Rectal smooth muscle tissue (tissue), 1 donor: ENCODE data around the gene RASA3.

Experiments
- H3K27ac ChIP-seq: one replicate; pipeline ENCODE4 v1.7.0; 2013; ENCODE audit warnings: low read depth, low read length, inconsistent platforms
- H3K27me3 ChIP-seq: one replicate; pipeline ENCODE4 v1.7.0; 2013; ENCODE audit warnings: low read length; ENCODE audit not compliant: control insufficient read depth, insufficient read depth
- H3K36me3 ChIP-seq: one replicate; pipeline ENCODE4 v1.7.0; 2013; ENCODE audit warnings: low read length; ENCODE audit not compliant: control insufficient read depth, insufficient read depth
- H3K4me1 ChIP-seq: one replicate; pipeline ENCODE4 v1.7.0; 2013; ENCODE audit warnings: low read length; ENCODE audit not compliant: control insufficient read depth, insufficient read depth
- H3K4me3 ChIP-seq: one replicate; pipeline ENCODE4 v1.7.0; 2013; ENCODE audit warnings: low read length
- H3K9ac ChIP-seq: one replicate; pipeline ENCODE4 v1.7.0; 2013; ENCODE audit warnings: low read length

RASA3 gene

GRCh38 chr13:113930671-113931637, 201.5 kb downstream of the RASA3 start:
- no peak overlapping the region for H3K27ac ChIP-seq
- H3K4me1 ChIP-seq, result peaks cover 13% of the 10 kb centered on the region
- peaks cover 3% of the 10 kb centered on the region for H3K27me3 ChIP-seq
- no peaks in the 10 kb centered on the region for H3K36me3 ChIP-seq
- no peak overlapping the region for H3K4me3 ChIP-seq
- H3K9ac ChIP-seq, result no peak overlapping the region

- no peak overlapping the region for H3K4me3 ChIP-seq
- no peaks in the 10 kb centered on the region for H3K36me3 ChIP-seq
- H3K4me1 ChIP-seq, result peaks cover 13% of the 10 kb centered on the region
- peaks cover 3% of the 10 kb centered on the region for H3K27me3 ChIP-seq
- H3K27ac ChIP-seq, result no peak overlapping the region
- no peak overlapping the region for H3K9ac ChIP-seq
Measured at GRCh38 chr13:113929628-113930615, 202.5 kb downstream of the RASA3 start.

GRCh38 chr13:113928685-113929627, 203.5 kb downstream of the RASA3 start:
- Histone ChIP-seq H3K9ac (no peak overlapping the region), H3K27ac (no peak overlapping the region), H3K27me3 (no peaks in the 10 kb centered on the region), H3K4me1 (peaks cover 13% of the 10 kb centered on the region), H3K4me3 (no peak overlapping the region), H3K36me3 (no peaks in the 10 kb centered on the region)
